ENCODE data around the gene MIEF1. TPM values are rescaled to one million over a fixed set of nuclear protein-coding genes. Genes with fewer than 3 reads are reported as not detected.
A peak's percentile ranks its signal among the peaks of the same experiment; 100 is the strongest.

The MIEF1 gene
- total and polyA plus RNA-seq, 2 experiments from 2014 or later, result 13.2 to 40.1 TPM

DNA sequence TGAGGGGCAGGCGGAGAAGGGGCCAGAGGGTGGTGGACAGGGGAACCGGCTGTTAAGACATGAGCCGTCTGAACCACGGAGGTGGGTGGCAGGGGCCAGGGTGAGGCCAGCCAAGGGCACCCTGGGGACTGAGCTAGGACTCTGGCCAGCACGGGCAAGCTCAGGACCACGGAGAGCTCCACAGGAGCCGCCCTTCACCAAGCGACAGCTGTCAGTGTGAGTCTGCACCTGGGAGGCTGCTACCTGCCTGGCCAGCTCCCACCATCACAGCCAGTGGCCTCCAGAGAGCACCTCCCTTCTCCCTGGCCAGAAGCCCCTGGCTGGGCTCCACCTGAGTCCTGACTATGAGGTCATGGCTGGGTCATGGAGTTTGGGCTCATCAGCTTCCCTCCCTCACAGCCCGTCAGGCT is 23.6 kb upstream of the MIEF1 start:
- Histone ChIP-seq H3K27ac (ENCODE audit: low read depth) (no peak overlapping the region), H3K9me2 (ENCODE audit: insufficient read depth) (no peaks in the 10 kb centered on the region), H3F3A (replicated peaks; ENCODE audit: low read depth) (0 out of 2 replicates have a peak, but pooled peaks cover 6% of the 10 kb centered on the region), H3K4me1 (ENCODE audit: insufficient read depth) (peaks cover 17% of the 10 kb centered on the region), H3K79me2 (replicated peaks; ENCODE audit: insufficient read depth) (no peaks in the 10 kb centered on the region), H3K27me3 (ENCODE audit: insufficient read depth) (no peaks in the 10 kb centered on the region), H2AFZ (no peak overlapping the region), H3K4me2 (no peak overlapping the region), H3K4me3 (no peak overlapping the region), H4K20me1 (replicated peaks; ENCODE audit: insufficient read depth) (peaks cover 7% of the 10 kb centered on the region; the same call in 1 of the 2 replicates), H3K36me3 (ENCODE audit: insufficient read depth) (no peaks in the 10 kb centered on the region)
- peaks cover 7% of the 10 kb centered on the region for H3K27me3 Mint-ChIP-seq (ENCODE audit: insufficient read depth, low read depth, poor library complexity)
- ATAC-seq (peak; percentile 75), DNase-seq (ENCODE audit: low spot score) (peak; percentile 80)
- no peaks in the 10 kb centered on the region; the same call in 2 of the 3 replicates for H3K36me3 Mint-ChIP-seq (ENCODE audit: low read depth)
- no peak overlapping the region for H3K4me3 Mint-ChIP-seq
- no peak overlapping the region for H3K27ac Mint-ChIP-seq
- H3K9me3 Mint-ChIP-seq, result no peaks in the 10 kb centered on the region; the same call in 2 of the 3 replicates
- H3K4me1 Mint-ChIP-seq, result peaks cover 31% of the 10 kb centered on the region
- TF ChIP-seq, protein P1, sequence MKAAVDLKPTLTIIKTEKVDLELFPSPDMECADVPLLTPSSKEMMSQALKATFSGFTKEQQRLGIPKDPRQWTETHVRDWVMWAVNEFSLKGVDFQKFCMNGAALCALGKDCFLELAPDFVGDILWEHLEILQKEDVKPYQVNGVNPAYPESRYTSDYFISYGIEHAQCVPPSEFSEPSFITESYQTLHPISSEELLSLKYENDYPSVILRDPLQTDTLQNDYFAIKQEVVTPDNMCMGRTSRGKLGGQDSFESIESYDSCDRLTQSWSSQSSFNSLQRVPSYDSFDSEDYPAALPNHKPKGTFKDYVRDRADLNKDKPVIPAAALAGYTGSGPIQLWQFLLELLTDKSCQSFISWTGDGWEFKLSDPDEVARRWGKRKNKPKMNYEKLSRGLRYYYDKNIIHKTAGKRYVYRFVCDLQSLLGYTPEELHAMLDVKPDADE (IDR thresholded peaks at IDR 0.05), result no peak
- TF ChIP-seq, protein P2, sequence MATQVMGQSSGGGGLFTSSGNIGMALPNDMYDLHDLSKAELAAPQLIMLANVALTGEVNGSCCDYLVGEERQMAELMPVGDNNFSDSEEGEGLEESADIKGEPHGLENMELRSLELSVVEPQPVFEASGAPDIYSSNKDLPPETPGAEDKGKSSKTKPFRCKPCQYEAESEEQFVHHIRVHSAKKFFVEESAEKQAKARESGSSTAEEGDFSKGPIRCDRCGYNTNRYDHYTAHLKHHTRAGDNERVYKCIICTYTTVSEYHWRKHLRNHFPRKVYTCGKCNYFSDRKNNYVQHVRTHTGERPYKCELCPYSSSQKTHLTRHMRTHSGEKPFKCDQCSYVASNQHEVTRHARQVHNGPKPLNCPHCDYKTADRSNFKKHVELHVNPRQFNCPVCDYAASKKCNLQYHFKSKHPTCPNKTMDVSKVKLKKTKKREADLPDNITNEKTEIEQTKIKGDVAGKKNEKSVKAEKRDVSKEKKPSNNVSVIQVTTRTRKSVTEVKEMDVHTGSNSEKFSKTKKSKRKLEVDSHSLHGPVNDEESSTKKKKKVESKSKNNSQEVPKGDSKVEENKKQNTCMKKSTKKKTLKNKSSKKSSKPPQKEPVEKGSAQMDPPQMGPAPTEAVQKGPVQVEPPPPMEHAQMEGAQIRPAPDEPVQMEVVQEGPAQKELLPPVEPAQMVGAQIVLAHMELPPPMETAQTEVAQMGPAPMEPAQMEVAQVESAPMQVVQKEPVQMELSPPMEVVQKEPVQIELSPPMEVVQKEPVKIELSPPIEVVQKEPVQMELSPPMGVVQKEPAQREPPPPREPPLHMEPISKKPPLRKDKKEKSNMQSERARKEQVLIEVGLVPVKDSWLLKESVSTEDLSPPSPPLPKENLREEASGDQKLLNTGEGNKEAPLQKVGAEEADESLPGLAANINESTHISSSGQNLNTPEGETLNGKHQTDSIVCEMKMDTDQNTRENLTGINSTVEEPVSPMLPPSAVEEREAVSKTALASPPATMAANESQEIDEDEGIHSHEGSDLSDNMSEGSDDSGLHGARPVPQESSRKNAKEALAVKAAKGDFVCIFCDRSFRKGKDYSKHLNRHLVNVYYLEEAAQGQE (IDR thresholded peaks at IDR 0.05; ENCODE audit: unreplicated experiment), result peak; percentile 88

DNA sequence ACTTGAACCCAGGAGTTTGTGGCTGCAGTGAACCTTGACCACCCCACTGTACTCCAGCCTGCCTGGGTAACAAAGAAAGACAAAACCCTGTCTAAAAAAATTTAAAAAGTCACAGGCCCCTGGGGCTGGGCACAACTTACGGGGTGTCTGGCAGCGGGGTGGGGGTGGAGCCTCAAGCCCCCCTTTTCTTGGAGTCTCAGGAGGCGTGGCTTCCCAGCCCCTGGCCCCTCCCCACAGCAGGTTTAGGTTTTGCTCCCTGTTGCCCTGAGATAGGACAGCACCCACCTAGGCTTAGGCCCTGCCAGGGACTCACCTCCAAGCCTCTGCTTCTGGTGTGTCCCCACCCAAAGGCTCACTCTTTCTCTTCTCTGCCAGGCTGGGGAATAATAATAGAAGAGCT is 22.8 kb upstream of the MIEF1 start:
- no peak for DNase-seq (ENCODE audit: low spot score)
- Mint-ChIP-seq H3K27me3 (ENCODE audit: insufficient read depth, low read depth, poor library complexity) (peaks cover 7% of the 10 kb centered on the region), H3K4me1 (peaks cover 24% of the 10 kb centered on the region), H3K36me3 (ENCODE audit: low read depth) (no peaks in the 10 kb centered on the region; the same call in 2 of the 3 replicates), H3K4me3 (no peak overlapping the region), H3K9me3 (no peaks in the 10 kb centered on the region; the same call in 2 of the 3 replicates), H3K27ac (no peak overlapping the region)
- peaks cover 7% of the 10 kb centered on the region; the same call in 1 of the 2 replicates for H4K20me1 ChIP-seq (replicated peaks; ENCODE audit: insufficient read depth)
- no peak for ATAC-seq
- H3K36me3 ChIP-seq (ENCODE audit: insufficient read depth), result no peaks in the 10 kb centered on the region
- no peak overlapping the region for H3K4me2 ChIP-seq
- no peaks in the 10 kb centered on the region for H3K9me2 ChIP-seq (ENCODE audit: insufficient read depth)
- 0 out of 2 replicates have a peak, but pooled peaks cover 3% of the 10 kb centered on the region for H3F3A ChIP-seq (replicated peaks; ENCODE audit: low read depth)
- H3K4me3 ChIP-seq, result no peak overlapping the region
- no peaks in the 10 kb centered on the region for H3K27me3 ChIP-seq (ENCODE audit: insufficient read depth)
- no peak overlapping the region for H3K27ac ChIP-seq (ENCODE audit: low read depth)
- no peaks in the 10 kb centered on the region for H3K79me2 ChIP-seq (replicated peaks; ENCODE audit: insufficient read depth)
- H2AFZ ChIP-seq, result no peak overlapping the region
- H3K4me1 ChIP-seq (ENCODE audit: insufficient read depth), result peaks cover 16% of the 10 kb centered on the region
- TF ChIP-seq, protein P3, sequence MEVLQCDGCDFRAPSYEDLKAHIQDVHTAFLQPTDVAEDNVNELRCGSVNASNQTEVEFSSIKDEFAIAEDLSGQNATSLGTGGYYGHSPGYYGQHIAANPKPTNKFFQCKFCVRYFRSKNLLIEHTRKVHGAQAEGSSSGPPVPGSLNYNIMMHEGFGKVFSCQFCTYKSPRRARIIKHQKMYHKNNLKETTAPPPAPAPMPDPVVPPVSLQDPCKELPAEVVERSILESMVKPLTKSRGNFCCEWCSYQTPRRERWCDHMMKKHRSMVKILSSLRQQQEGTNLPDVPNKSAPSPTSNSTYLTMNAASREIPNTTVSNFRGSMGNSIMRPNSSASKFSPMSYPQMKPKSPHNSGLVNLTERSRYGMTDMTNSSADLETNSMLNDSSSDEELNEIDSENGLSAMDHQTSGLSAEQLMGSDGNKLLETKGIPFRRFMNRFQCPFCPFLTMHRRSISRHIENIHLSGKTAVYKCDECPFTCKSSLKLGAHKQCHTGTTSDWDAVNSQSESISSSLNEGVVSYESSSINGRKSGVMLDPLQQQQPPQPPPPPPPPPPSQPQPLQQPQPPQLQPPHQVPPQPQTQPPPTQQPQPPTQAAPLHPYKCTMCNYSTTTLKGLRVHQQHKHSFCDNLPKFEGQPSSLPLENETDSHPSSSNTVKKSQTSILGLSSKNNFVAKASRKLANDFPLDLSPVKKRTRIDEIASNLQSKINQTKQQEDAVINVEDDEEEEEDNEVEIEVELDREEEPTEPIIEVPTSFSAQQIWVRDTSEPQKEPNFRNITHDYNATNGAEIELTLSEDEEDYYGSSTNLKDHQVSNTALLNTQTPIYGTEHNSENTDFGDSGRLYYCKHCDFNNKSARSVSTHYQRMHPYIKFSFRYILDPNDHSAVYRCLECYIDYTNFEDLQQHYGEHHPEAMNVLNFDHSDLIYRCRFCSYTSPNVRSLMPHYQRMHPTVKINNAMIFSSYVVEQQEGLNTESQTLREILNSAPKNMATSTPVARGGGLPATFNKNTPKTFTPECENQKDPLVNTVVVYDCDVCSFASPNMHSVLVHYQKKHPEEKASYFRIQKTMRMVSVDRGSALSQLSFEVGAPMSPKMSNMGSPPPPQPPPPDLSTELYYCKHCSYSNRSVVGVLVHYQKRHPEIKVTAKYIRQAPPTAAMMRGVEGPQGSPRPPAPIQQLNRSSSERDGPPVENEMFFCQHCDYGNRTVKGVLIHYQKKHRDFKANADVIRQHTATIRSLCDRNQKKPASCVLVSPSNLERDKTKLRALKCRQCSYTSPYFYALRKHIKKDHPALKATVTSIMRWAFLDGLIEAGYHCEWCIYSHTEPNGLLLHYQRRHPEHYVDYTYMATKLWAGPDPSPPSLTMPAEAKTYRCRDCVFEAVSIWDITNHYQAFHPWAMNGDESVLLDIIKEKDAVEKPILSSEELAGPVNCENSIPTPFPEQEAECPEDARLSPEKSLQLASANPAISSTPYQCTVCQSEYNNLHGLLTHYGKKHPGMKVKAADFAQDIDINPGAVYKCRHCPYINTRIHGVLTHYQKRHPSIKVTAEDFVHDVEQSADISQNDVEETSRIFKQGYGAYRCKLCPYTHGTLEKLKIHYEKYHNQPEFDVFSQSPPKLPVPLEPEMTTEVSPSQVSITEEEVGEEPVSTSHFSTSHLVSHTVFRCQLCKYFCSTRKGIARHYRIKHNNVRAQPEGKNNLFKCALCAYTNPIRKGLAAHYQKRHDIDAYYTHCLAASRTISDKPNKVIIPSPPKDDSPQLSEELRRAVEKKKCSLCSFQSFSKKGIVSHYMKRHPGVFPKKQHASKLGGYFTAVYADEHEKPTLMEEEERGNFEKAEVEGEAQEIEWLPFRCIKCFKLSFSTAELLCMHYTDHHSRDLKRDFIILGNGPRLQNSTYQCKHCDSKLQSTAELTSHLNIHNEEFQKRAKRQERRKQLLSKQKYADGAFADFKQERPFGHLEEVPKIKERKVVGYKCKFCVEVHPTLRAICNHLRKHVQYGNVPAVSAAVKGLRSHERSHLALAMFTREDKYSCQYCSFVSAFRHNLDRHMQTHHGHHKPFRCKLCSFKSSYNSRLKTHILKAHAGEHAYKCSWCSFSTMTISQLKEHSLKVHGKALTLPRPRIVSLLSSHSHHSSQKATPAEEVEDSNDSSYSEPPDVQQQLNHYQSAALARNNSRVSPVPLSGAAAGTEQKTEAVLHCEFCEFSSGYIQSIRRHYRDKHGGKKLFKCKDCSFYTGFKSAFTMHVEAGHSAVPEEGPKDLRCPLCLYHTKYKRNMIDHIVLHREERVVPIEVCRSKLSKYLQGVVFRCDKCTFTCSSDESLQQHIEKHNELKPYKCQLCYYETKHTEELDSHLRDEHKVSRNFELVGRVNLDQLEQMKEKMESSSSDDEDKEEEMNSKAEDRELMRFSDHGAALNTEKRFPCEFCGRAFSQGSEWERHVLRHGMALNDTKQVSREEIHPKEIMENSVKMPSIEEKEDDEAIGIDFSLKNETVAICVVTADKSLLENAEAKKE (CRISPR knock-in tag; IDR thresholded peaks at IDR 0.05), result no peak
- TF ChIP-seq STAT1 (IDR thresholded peaks at IDR 0.05; ENCODE audit: unreplicated experiment) (no peak), EZH2phosphoT487 (IDR thresholded peaks at IDR 0.05; ENCODE audit: unreplicated experiment) (no peak), POLR2AphosphoS5 (IDR thresholded peaks at IDR 0.05; ENCODE audit: low read depth) (no peak)
- TF ChIP-seq, protein P1 (IDR thresholded peaks at IDR 0.05), result no peak
- TF ChIP-seq, protein P4, sequence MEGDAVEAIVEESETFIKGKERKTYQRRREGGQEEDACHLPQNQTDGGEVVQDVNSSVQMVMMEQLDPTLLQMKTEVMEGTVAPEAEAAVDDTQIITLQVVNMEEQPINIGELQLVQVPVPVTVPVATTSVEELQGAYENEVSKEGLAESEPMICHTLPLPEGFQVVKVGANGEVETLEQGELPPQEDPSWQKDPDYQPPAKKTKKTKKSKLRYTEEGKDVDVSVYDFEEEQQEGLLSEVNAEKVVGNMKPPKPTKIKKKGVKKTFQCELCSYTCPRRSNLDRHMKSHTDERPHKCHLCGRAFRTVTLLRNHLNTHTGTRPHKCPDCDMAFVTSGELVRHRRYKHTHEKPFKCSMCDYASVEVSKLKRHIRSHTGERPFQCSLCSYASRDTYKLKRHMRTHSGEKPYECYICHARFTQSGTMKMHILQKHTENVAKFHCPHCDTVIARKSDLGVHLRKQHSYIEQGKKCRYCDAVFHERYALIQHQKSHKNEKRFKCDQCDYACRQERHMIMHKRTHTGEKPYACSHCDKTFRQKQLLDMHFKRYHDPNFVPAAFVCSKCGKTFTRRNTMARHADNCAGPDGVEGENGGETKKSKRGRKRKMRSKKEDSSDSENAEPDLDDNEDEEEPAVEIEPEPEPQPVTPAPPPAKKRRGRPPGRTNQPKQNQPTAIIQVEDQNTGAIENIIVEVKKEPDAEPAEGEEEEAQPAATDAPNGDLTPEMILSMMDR (conservative IDR thresholded peaks at IDR 0.05; ENCODE audit: low read depth in 2 of 2), result no peak

Data from GM23338 (cell line).